ENCODE data around the gene NHEJ1. TPM values are rescaled to one million over a fixed set of nuclear protein-coding genes. Genes with fewer than 3 reads are reported as not detected.
A peak's percentile ranks its signal among the peaks of the same experiment; 100 is the strongest.

Gene NHEJ1
- total and polyA plus RNA-seq, 2 of the 13 experiments (the other 11 are each of a cell fraction or from before 2014, with no cell fraction given), result 30.0 to 30.7 TPM

- TF ChIP-seq MLX (CRISPR knock-in tag; IDR thresholded peaks at IDR 0.05) (peak; percentile 92), CBFB (CRISPR knock-in tag; IDR thresholded peaks at IDR 0.05) (0 out of 2 replicates have a peak, but pooled peaks have one; percentile 31), NAIF1 (CRISPR knock-in tag; IDR thresholded peaks at IDR 0.05; ENCODE audit: borderline replicate concordance) (peak; percentile 75; the same call in 1 of the 2 replicates), MIER2 (CRISPR knock-in tag; IDR thresholded peaks at IDR 0.05) (peak; percentile 83), FOXC1 (CRISPR knock-in tag; IDR thresholded peaks at IDR 0.05; ENCODE audit: borderline replicate concordance) (no peak; the same call in 1 of the 2 replicates), ZNF562 (CRISPR knock-in tag; IDR thresholded peaks at IDR 0.05; ENCODE audit: borderline replicate concordance) (no peak), AGO2 (optimal IDR thresholded peaks at IDR 0.05; ENCODE audit: low read depth, low read length) (no peak), ZNF674 (CRISPR knock-in tag; IDR thresholded peaks at IDR 0.05; ENCODE audit: low read depth) (no peak), EHMT2 (IDR thresholded peaks at IDR 0.05; ENCODE audit: borderline replicate concordance, low read depth, low read length) (peak; percentile 62; the same call in 1 of the 2 replicates), ELF3 (CRISPR knock-in tag; IDR thresholded peaks at IDR 0.05) (peak; percentile 66), XBP1 (CRISPR knock-in tag; IDR thresholded peaks at IDR 0.05) (no peak), ATAD3A (CRISPR knock-in tag; IDR thresholded peaks at IDR 0.05) (no peak), KDM4B (CRISPR knock-in tag; IDR thresholded peaks at IDR 0.05) (no peak), ZNF274 (CRISPR knock-in tag; IDR thresholded peaks at IDR 0.05) (no peak), ZSCAN12 (CRISPR knock-in tag; IDR thresholded peaks at IDR 0.05) (no peak), NONO (IDR thresholded peaks at IDR 0.05) (no peak), NONO (CRISPR knock-in tag; conservative IDR thresholded peaks at IDR 0.05) (peak; percentile 81), ZNF549 (CRISPR knock-in tag; IDR thresholded peaks at IDR 0.05) (no peak), ZNF577 (CRISPR knock-in tag; IDR thresholded peaks at IDR 0.05; ENCODE audit: borderline replicate concordance, low read depth) (no peak), ZBTB3 (CRISPR knock-in tag; IDR thresholded peaks at IDR 0.05; ENCODE audit: borderline replicate concordance, low read depth) (peak; percentile 83), RNF219 (CRISPR knock-in tag; IDR thresholded peaks at IDR 0.05) (peak; percentile 97), ZNF335 (CRISPR knock-in tag; IDR thresholded peaks at IDR 0.05) (no peak), MTF1 (CRISPR knock-in tag; IDR thresholded peaks at IDR 0.05) (0 out of 2 replicates have a peak, but pooled peaks have one; percentile 19), CHD2 (IDR thresholded peaks at IDR 0.05; ENCODE audit: low read depth, low read length) (no peak), GPBP1L1 (CRISPR knock-in tag; IDR thresholded peaks at IDR 0.05) (no peak), HBP1 (CRISPR knock-in tag; IDR thresholded peaks at IDR 0.05; ENCODE audit: low read depth) (peak; percentile 68; the same call in 1 of the 2 replicates), REPIN1 (CRISPR knock-in tag; IDR thresholded peaks at IDR 0.05; ENCODE audit: borderline replicate concordance, low read depth) (peak; percentile 68)
These were observed 49.1 kb downstream of the NHEJ1 start (continued) for GRCh38 chr2:219111375-219112061.

All from HepG2 (cell line).